ENCODE measurements around the gene ZBTB47.

ZBTB47 gene

DNA sequence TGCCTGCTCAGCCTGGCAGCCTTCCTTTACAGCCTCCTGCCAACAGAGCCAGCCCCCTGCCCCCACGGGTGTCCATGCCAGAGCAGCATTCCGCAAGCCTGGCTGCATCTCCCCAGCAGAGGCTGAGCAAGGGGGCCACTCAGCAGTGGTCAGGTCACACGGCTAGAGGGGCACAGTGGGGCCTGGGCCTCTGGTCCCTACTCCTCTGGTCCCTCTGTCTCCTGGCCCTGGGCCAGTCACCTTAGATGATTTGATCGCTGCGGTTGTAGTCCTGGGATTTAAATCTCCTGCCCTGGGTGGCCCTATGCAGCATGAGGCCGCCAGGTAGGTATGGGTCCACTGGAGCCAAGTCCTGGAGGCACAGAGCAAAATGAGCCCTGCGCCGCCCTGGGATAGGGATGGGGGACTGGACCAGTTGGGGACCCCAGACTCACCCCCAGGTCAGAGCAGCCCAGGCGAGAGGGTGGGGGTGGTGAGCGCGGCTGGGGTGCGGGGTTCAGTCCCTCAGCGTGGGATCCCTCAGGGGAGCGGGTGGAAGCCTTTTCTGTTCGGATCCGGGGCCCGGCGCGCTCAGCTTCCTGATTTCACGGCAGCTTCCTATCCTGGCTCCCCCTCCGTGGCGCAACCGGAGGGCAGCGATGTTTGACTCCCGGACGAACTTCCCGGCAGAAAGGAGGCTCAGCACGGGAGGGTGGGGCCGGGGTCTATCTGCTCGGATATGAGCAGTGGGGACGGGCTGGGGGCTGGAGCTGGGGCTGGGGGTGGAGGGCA, at the start of gene ZBTB47:
TSS of gene ZBTB47 (plus strand) at position 138 of the 771 bp plus-strand sequence. CDS start 4,659 bp downstream, outside the sequence.
- DNase-seq: no peak

GRCh38 chr3:42605546-42606173, 47.8 kb upstream of the ZBTB47 start:
- no peak for DNase-seq

DNA sequence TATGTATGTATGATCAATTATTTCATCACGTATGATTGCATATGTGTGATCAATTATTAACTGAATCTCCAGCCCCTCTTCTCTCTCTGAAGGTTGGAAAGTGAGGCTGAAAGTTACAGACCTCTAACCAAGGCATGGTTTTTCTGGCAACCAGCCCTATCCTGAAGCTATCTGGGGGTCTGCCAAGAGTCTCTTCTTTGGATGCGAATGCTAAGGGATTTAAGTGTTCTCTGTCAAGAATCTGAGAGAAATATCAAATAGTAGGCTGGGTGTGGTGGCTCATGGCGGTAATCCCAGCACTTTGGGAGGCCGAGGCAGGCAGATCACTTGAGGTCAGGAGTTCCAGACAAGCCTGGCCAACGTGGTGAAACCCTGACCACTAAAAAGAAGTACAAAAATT, 44.9 kb upstream of the ZBTB47 start:
- no peak for DNase-seq

DNA sequence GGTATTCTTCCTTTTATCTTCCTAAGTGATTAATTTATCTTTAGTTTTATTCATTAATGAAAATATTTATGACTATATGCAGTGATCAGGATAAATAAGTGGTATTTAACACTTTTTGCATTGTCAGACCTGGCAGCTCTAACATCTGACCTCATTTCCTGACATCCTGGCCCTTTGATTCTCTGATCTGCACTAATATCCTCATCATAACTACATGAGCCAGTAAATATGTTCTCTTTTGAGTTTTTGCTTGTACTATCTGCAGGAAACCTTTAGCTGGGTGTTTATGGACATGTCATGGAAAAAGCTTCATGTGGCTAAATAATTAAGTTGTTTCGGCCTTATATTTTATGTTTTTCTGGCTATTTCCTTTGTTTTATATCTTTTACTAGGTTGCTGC, 42.5 kb upstream of the ZBTB47 start:
- DNase-seq: no peak

GRCh38 chr3:42612217-42612616, 41.3 kb upstream of the ZBTB47 start:
- no peak for DNase-seq

DNA sequence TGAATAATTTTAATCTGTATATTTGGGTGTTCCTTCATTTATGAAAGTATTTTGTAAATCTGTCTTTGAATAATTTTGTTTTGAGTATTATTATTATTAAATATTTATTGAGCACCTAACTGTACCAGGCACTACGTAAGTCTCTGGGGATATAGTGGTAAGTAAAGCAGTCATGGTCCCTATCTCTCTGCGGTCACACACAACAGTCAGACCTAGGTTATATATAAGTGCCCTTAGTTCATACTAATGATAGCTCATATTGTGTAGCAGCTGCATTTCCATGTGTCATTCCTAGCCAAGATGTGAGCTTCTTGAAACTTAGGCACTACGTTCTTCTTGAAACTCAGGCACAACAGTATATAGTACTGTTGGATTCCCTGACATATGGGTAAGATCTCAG, 40.6 kb upstream of the ZBTB47 start:
- no peak for DNase-seq

GRCh38 chr3:42613462-42613861, 40.0 kb upstream of the ZBTB47 start:
- no peak for DNase-seq

DNA sequence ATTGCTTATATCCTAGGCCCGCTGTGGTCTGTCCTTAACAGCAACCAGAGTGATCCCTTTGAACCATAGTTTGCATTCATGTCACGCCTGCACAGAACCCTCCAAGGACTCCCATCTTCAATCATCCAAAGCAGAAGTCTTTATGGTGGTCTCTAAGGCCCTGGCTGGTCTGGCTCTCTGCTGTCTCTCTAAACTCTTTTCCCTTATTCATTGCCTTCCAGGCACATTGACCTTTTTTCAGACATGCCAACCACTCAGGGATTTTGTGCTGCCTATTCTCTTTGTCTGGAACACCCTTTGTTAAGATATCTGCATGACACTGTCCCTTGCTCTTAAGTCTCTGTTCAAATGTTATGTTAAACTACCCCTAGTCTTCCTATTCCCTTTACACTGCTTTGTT, 21.9 kb upstream of the ZBTB47 start:
- no peak for DNase-seq

GRCh38 chr3:42632146-42632545, 21.4 kb upstream of the ZBTB47 start:
- no peak for DNase-seq

DNA sequence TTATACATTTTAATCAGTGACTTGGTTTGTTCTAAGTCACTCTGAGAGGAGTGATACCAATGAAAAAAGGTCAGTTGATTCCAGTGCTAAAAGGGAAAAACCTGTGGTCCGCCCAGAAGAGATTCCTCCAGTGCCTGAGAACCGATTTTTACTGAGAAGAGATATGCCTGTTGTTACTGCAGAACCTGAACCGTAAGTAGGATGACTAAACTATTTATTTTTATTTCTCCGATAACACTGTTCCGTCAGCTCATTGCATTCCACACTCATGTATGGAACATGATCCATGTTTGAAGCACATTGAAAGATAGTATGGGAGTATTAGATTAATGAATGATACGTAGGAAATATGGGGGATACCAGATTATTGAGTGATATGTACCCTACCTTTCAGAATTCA, 20.0 kb upstream of the ZBTB47 start:
- DNase-seq: no peak

DNA sequence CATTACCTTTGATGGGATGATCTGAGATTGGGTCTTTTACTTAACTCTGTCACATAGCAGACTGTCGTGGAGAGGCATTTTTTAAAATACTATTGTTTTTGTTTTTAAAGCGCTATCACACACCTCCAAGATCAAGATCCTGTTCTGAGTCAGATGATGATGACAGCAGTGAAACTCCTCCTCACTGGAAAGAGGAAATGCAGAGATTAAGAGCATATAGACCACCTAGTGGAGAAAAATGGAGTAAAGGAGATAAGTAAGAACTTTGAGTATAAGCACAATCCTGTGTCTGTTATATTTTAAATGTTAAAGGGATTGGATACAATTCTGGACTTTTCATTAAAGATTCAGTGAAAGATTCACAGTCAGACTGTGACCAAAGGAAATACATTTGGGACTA, 18.4 kb upstream of the ZBTB47 start:
- no peak for DNase-seq

DNA sequence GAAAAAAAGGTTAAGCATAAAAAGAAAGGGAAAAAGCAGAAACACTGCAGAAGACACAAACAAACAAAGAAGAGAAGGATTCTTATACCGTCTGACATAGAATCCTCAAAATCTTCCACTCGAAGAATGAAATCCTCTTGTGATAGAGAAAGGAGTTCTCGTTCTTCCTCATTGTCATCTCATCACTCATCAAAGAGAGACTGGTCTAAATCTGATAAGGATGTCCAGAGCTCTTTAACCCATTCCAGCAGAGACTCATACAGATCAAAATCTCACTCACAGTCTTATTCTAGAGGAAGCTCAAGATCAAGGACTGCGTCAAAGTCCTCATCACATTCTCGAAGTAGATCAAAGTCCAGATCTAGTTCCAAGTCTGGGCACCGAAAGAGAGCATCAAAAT, 16.5 kb upstream of the ZBTB47 start:
- no peak for DNase-seq

GRCh38 chr3:42638339-42638842, 15.1 kb upstream of the ZBTB47 start:
- no peak for DNase-seq

DNA sequence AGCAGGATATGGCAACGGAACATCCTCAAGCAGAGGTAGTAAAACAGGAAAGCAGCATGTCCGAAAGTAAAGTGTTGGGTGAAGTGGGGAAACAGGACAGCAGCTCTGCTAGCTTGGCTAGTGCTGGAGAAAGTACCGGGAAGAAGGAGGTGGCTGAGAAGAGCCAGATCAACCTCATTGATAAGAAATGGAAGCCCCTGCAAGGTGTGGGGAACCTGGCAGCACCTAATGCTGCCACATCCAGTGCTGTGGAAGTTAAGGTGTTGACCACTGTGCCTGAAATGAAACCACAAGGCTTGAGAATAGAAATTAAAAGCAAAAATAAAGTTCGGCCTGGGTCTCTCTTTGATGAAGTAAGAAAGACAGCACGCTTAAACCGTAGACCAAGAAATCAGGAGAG, 14.3 kb upstream of the ZBTB47 start:
- no peak for DNase-seq

DNA sequence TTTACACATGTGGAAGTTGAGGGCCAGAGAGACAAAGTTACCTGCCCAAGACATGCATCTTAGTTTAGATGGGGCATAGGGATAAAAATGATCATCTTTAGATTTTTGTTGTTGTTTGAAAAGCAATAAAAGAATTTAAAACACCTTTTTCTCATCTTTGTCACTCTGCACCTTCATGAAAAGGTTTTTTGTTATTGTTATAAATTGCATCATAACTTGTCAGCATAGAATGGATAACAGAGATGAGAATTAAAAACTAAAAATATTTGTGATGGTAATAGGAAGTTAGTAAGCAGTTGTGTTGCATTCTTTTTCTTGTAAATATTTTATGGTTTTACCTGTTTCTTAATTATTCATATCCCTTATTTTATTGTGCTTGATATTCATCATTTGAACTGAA, 13.4 kb upstream of the ZBTB47 start:
- no peak for DNase-seq

DNA sequence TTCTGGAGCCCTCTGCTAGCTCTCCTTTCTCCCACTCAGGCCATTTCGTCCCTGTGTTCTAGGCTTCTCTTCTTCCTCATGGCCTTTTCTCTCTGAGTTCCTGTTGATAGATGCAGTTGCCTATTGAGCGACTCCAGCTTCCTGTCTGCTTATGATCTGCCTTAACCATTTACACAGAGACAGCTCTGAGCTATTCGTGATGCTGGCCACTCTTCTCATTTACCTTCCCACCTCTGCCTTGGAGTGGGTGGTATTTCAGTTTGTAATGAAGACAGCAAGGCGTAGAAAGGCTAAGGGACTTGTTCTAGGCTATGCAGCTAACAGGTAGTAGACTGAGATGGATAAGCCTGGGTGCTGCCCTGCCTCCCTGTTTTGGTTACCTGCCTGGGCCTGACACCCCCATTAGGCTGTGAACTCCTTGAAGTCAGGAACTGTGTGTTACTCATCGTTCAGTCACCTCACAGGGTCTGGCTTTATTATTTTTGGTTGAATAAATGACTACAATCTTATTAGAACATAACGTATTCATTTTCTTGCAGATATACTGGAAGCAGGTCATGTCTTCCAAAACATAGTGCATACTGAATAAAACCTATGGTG, 12.6 kb upstream of the ZBTB47 start:
- no peak for DNase-seq

- no peak for DNase-seq
Observed at GRCh38 chr3:42647821-42648459, 5.6 kb upstream of the ZBTB47 start.

DNA sequence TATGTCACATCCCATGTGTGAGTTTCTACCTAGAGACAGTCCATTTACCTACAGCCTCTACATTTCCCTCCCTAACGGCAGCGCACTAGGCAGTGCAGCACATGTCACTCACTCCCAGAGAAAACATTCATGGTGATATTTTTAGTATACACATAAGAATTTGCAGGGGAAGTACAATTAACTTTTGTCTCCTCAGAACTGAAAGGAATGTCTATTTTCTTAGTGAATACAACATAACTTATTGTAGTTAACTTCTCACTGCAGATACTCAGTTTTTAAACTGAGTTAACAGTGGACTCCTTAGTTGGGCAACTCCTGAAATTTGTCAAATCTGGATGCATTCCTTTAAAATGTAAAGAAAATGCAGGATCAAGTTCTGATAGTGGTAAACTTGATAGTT, 4.5 kb upstream of the ZBTB47 start:
- no peak for DNase-seq

- DNase-seq: no peak
Observed at GRCh38 chr3:42649783-42650182, 3.7 kb upstream of the ZBTB47 start.

DNA sequence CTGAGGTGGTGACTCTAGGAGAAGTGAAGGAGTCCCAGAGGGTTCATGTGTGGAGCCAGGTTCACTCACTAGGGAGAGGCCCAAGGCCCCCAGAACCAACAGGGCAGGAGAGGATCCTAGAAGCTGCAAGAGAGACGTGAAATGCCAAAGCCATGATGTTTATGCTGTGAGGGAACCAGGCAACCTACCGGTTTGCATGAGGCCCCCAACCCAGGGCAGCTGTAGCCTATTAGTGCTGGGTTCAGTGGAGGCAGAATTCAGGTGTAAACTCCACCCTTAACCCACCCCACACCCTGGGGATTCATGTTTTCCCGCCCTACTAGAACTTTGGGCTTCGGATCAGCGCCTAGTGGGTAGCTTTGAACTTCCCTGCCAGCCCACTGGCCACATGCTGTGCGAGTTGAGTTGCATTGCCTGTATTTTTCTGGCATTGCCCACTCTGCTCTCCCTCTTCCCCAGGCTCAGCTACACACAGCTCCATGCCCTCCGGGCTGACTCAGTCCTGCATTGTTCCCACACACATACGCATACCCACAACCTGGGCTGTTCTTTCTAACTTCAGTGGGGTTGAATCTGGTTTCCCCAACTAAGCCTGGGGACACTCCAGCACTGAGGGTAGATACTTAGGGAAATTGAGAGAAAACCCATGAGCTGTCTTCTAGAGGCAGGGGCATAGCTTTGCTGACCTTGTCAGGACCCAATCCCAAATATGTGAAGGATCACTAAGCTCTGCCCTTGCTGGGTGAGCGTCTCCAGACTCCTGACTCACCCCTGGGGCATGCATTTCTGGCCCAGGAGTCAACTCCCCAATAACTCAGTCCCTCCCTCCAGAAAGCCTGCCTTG, 2.0 kb upstream of the ZBTB47 start:
- DNase-seq: no peak

GRCh38 chr3:42652251-42652610, 1.3 kb upstream of the ZBTB47 start:
- DNase-seq: no peak

DNA sequence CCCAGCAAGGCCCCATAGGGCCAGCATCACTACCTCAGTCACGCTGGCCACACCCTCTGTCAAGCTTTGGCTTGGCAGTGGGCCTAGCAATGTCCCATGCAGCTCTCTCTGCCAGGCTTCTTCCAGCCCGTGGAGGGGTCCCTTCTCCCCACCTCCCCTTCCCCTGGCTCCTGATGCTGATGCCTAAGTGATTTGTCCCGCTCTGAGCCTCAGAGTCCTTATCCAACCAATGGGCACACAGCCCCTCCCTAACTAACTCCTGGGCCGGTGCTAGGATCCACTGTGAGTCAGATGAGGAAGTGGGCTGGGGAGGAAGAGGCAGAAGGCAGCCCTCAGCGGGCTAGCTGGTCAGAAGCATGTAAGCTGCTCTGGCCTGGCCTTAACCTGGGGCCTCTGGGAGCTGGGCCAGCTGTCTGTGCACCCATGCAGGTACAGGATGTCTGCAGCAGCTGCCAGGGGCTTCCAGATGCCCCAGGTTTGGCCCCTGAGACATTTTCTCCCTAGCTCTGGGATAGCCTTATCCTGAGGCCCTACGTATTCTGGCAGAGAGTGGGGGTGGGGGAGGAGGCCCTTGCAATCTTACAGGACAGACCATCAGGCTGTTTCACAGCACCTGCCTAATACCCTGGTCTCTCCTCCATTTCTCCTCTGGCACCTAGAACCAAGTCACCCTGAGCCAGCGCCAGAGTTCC, 740 bp upstream of the ZBTB47 start:
- DNase-seq: no peak

GRCh38 chr3:42653303-42653559, 266 bp upstream of the ZBTB47 start:
- DNase-seq: no peak
